Mesendoderm (in vitro differentiated cells): ENCODE data around the gene HIF3A.

Experiments
- DNase-seq: peaks from one replicate; pipeline ENCODE4 v3.0.0; 2013
- H2AK5ac ChIP-seq: 2 replicates; pipeline ENCODE4 v1.6.1; 2013; ENCODE audit warnings: low read length, inconsistent platforms
- H2BK120ac ChIP-seq: 2 replicates; pipeline ENCODE4 v1.6.1; 2013; ENCODE audit warnings: low read depth, mild to moderate bottlenecking, low read length, moderate library complexity, mixed read lengths
- H2BK15ac ChIP-seq: replicated peaks from 2 replicates; pipeline ENCODE4 v1.6.1; 2013; ENCODE audit warnings: low read depth, mild to moderate bottlenecking, moderate library complexity
- H2BK5ac ChIP-seq: 2 replicates; pipeline ENCODE4 v1.6.1; 2013; ENCODE audit warnings: low read length, inconsistent platforms
- H3K18ac ChIP-seq: 2 replicates; pipeline ENCODE4 v1.6.1; 2013; ENCODE audit warnings: mild to moderate bottlenecking, low read length, mixed read lengths
- H3K23ac ChIP-seq: one replicate; pipeline ENCODE4 v1.6.1; 2013; ENCODE audit warnings: low read length
- H3K27ac ChIP-seq: 2 replicates; pipeline ENCODE4 v1.5.1; 2013; ENCODE audit warnings: low read depth, mild to moderate bottlenecking, inconsistent platforms, low read length, moderate library complexity
- H3K27me3 ChIP-seq: 2 replicates; pipeline ENCODE4 v1.6.1; 2013; ENCODE audit warnings: low read length, control low read depth, mild to moderate bottlenecking, inconsistent platforms; ENCODE audit not compliant: insufficient read depth, poor library complexity
- H3K36me3 ChIP-seq: 2 replicates; pipeline ENCODE4 v1.6.1; 2013; ENCODE audit warnings: low read length, inconsistent platforms; ENCODE audit not compliant: control insufficient read depth, insufficient read depth
- H3K4ac ChIP-seq: one replicate; pipeline ENCODE4 v1.6.1; 2013; ENCODE audit warnings: low read depth, mild to moderate bottlenecking, low read length, moderate library complexity
- H3K4me1 ChIP-seq: 2 replicates; pipeline ENCODE4 v1.6.1; 2013; ENCODE audit warnings: low read depth, low read length, inconsistent platforms; ENCODE audit not compliant: control insufficient read depth
- H3K4me2 ChIP-seq: 2 replicates; pipeline ENCODE4 v1.6.1; 2013; ENCODE audit warnings: low read length
- H3K4me3 ChIP-seq: 2 replicates; pipeline ENCODE4 v1.5.1; 2013; ENCODE audit warnings: mild to moderate bottlenecking, low read length
- H3K56ac ChIP-seq: one replicate; pipeline ENCODE4 v1.6.1; 2013; ENCODE audit warnings: low read length
- H3K79me1 ChIP-seq: 2 replicates; pipeline ENCODE4 v1.6.1; 2013; ENCODE audit warnings: low read length, inconsistent platforms
- H3K79me2 ChIP-seq: 2 replicates; pipeline ENCODE4 v1.6.1; 2013; ENCODE audit warnings: mild to moderate bottlenecking, low read length; ENCODE audit not compliant: control insufficient read depth, insufficient read depth
- H3K9ac ChIP-seq: 2 replicates; pipeline ENCODE4 v1.6.1; 2013; ENCODE audit warnings: low read length, inconsistent platforms
- H4K5ac ChIP-seq: one replicate; pipeline ENCODE4 v1.6.1; 2013; ENCODE audit warnings: low read length
- H4K8ac ChIP-seq: one replicate; pipeline ENCODE4 v1.6.1; 2013; ENCODE audit warnings: low read depth, mild to moderate bottlenecking, control low read depth, low read length, moderate library complexity
- WGBS: extraction: QIAGEN DNeasy Blood & Tissue Kit; methylation state at CpG from one replicate; pipeline ENCODE4 v1.1.7; 2013; ENCODE audit warnings: low lambda C conversion rate, missing lambda C conversion rate; ENCODE audit not compliant: insufficient coverage; ENCODE audit errors: extremely low coverage; 5-methylcytosine and 5-hydroxymethylcytosine counted together

Gene HIF3A

GRCh38 chr19:46380690-46381089 is 83.8 kb downstream of the HIF3A start:
- Histone ChIP-seq H4K8ac (no peak overlapping the region), H3K79me1 (peaks cover 7% of the 10 kb centered on the region), H3K18ac (no peak overlapping the region), H3K9ac (no peak overlapping the region), H2BK15ac (no peak overlapping the region), H3K4me1 (no peaks in the 10 kb centered on the region), H3K4ac (no peak overlapping the region), H2BK120ac (no peak overlapping the region), H3K23ac (no peak overlapping the region), H2BK5ac (no peak overlapping the region), H3K27ac (no peak overlapping the region), H3K4me3 (no peak overlapping the region), H2AK5ac (no peak overlapping the region), H3K79me2 (no peaks in the 10 kb centered on the region), H3K36me3 (peaks cover 8% of the 10 kb centered on the region), H3K4me2 (no peak overlapping the region), H4K5ac (no peak overlapping the region), H3K27me3 (no peaks in the 10 kb centered on the region), H3K56ac (no peak overlapping the region)
- WGBS: no CpG with 5 or more reads among the region's 2 CpGs
- no peak for DNase-seq

- no peak overlapping the region for H2AK5ac ChIP-seq
- DNase-seq: no peak
- H4K8ac ChIP-seq: no peak overlapping the region
- no peak overlapping the region for H3K4ac ChIP-seq
- peaks cover 3% of the 10 kb centered on the region for H3K79me1 ChIP-seq
- H3K27me3 ChIP-seq: no peaks in the 10 kb centered on the region
- no peak overlapping the region for H2BK120ac ChIP-seq
- no peak overlapping the region for H3K9ac ChIP-seq
- H3K4me2 ChIP-seq: no peak overlapping the region
- no peaks in the 10 kb centered on the region for H3K4me1 ChIP-seq
- no peak overlapping the region for H3K27ac ChIP-seq
- H4K5ac ChIP-seq: no peak overlapping the region
- no peak overlapping the region for H2BK15ac ChIP-seq
- H3K79me2 ChIP-seq: no peaks in the 10 kb centered on the region
- H3K18ac ChIP-seq: no peak overlapping the region
- WGBS: no CpG with 5 or more reads among the region's 2 CpGs
- H3K4me3 ChIP-seq: no peak overlapping the region
- H3K23ac ChIP-seq: no peak overlapping the region
- H3K56ac ChIP-seq: no peak overlapping the region
- no peak overlapping the region for H2BK5ac ChIP-seq
- H3K36me3 ChIP-seq: peaks cover 8% of the 10 kb centered on the region
Observed at GRCh38 chr19:46381346-46381745, 84.5 kb downstream of the HIF3A start.

- H2BK120ac ChIP-seq: no peak overlapping the region
- DNase-seq: no peak
- H3K79me2 ChIP-seq: no peaks in the 10 kb centered on the region
- H3K4me3 ChIP-seq: no peak overlapping the region
- no CpG with 5 or more reads among the region's 15 CpGs for WGBS
- no peak overlapping the region for H3K4ac ChIP-seq
- no peak overlapping the region for H4K5ac ChIP-seq
- no peak overlapping the region for H3K18ac ChIP-seq
- no peak overlapping the region for H2BK15ac ChIP-seq
- H3K79me1 ChIP-seq: peaks cover 2% of the 10 kb centered on the region
- H3K27ac ChIP-seq: no peak overlapping the region
- H3K4me1 ChIP-seq: no peaks in the 10 kb centered on the region
- H3K23ac ChIP-seq: no peak overlapping the region
- no peak overlapping the region for H3K56ac ChIP-seq
- no peaks in the 10 kb centered on the region for H3K27me3 ChIP-seq
- H4K8ac ChIP-seq: no peak overlapping the region
- no peak overlapping the region for H2BK5ac ChIP-seq
- H2AK5ac ChIP-seq: no peak overlapping the region
- no peak overlapping the region for H3K4me2 ChIP-seq
- peaks cover 9% of the 10 kb centered on the region for H3K36me3 ChIP-seq
- no peak overlapping the region for H3K9ac ChIP-seq
Observed at GRCh38 chr19:46381756-46382345, 85.0 kb downstream of the HIF3A start.

GRCh38 chr19:46383171-46383815 is 86.5 kb downstream of the HIF3A start:
- Histone ChIP-seq H3K4me3 (no peak overlapping the region), H3K27me3 (no peaks in the 10 kb centered on the region), H4K8ac (no peak overlapping the region), H3K18ac (no peak overlapping the region), H3K4me1 (no peaks in the 10 kb centered on the region), H2BK5ac (no peak overlapping the region), H3K36me3 (peaks cover 7% of the 10 kb centered on the region), H2BK120ac (no peak overlapping the region), H3K4me2 (no peak overlapping the region), H3K79me2 (no peaks in the 10 kb centered on the region), H3K27ac (no peak overlapping the region), H3K4ac (no peak overlapping the region), H3K79me1 (peaks cover 2% of the 10 kb centered on the region), H2AK5ac (no peak overlapping the region), H2BK15ac (no peak overlapping the region), H4K5ac (no peak overlapping the region), H3K23ac (no peak overlapping the region), H3K56ac (no peak overlapping the region), H3K9ac (no peak overlapping the region)
- DNase-seq: no peak
- no CpG with 5 or more reads among the region's 23 CpGs for WGBS

GRCh38 chr19:46383846-46384245 is 87.0 kb downstream of the HIF3A start:
- H3K4me2 ChIP-seq: no peak overlapping the region
- H2BK15ac ChIP-seq: no peak overlapping the region
- H4K5ac ChIP-seq: no peak overlapping the region
- H3K23ac ChIP-seq: no peak overlapping the region
- H3K4ac ChIP-seq: no peak overlapping the region
- H3K18ac ChIP-seq: no peak overlapping the region
- H3K9ac ChIP-seq: no peak overlapping the region
- H3K27ac ChIP-seq: no peak overlapping the region
- no peak overlapping the region for H4K8ac ChIP-seq
- H3K56ac ChIP-seq: no peak overlapping the region
- no peak overlapping the region for H2BK5ac ChIP-seq
- no peak overlapping the region for H2AK5ac ChIP-seq
- DNase-seq: no peak
- no CpG with 5 or more reads among the region's 7 CpGs for WGBS
- H3K4me3 ChIP-seq: no peak overlapping the region
- no peaks in the 10 kb centered on the region for H3K79me2 ChIP-seq
- H3K36me3 ChIP-seq: peaks cover 12% of the 10 kb centered on the region
- peaks cover 2% of the 10 kb centered on the region for H3K79me1 ChIP-seq
- no peaks in the 10 kb centered on the region for H3K4me1 ChIP-seq
- no peak overlapping the region for H2BK120ac ChIP-seq
- no peaks in the 10 kb centered on the region for H3K27me3 ChIP-seq

- Histone ChIP-seq H3K27me3 (no peaks in the 10 kb centered on the region), H3K18ac (no peak overlapping the region), H2BK15ac (no peak overlapping the region), H4K8ac (no peak overlapping the region), H2AK5ac (no peak overlapping the region), H3K36me3 (peaks cover 12% of the 10 kb centered on the region), H2BK120ac (no peak overlapping the region), H3K4me2 (no peak overlapping the region), H3K56ac (no peak overlapping the region), H4K5ac (no peak overlapping the region), H3K79me1 (peaks cover 2% of the 10 kb centered on the region), H3K4ac (no peak overlapping the region), H3K4me1 (no peaks in the 10 kb centered on the region), H3K27ac (no peak overlapping the region), H3K23ac (no peak overlapping the region), H3K4me3 (no peak overlapping the region), H2BK5ac (no peak overlapping the region), H3K9ac (no peak overlapping the region), H3K79me2 (no peaks in the 10 kb centered on the region)
- DNase-seq: no peak
- no CpG with 5 or more reads among the region's 11 CpGs for WGBS
Observed at GRCh38 chr19:46384396-46384795, 87.6 kb downstream of the HIF3A start.
